NCI-H2029 (cell line): ENCODE results near the gene SPATA13.
"Not testable (repeated sequence)": the region's sequence is repeated elsewhere in the genome, so short reads cannot be mapped to it uniquely, and the experiment has no call there.

Source experiments
- DNase-seq: peaks from one replicate; lab custom pipeline; 2025; lab: John Stamatoyannopoulos, UW

Gene SPATA13

DNA sequence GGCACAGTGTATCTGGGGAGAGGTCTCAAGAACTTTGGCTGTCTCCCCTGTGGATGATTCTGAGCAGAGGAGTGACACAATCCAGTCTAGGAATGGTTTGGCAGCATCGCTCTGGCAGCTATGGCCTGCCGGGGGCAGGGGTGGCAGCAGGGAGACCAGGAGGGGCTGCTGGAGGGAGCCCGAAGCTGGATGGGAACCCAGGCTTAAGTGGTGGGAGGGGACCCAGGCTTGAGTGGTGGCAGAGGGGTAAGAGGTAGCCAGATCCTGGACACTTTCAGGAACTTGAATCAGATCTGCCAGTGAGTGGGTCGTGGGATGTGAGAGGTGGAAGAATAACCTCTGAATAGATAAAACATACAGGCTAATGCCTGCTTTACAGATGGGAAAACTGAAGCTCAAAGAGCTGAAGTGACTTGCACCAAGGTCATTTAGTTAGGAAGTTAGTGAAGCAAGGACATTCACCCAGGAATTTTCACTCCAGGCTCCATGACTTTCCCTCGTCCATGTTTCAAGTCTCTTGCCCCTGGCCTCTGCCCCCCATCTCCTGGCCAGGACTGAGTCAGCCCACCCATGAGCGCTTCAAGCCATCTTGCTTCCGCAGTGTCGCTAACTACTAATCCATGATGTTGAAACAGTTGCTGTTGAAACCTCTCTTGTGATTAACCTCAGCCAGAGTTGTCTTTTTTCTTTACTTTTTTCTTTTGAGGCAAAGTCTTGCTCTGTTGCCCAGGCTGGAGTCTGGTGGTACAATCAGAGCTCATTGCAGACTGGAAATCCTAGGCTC lies 119.0 kb downstream of the SPATA13 start:
- no peak for DNase-seq

DNA sequence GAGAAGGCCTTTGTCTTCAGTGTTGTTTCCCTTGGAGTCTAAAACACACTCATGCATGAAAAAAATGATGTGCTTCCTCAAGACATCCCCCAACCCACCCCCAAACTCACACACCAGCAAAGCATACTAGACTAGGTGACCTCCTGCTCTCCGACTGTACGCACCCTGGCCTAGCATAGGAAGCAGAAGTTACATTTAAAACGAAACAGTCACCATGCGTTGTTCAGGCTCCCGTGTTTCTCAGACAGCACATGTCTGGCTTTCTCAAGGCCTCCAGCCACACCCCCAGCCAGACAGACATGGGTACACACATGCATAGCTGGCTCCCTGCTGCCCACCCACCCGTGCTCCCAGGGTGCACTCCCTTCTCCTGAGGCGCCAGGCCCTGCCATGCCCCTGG lies 120.2 kb downstream of the SPATA13 start:
- DNase-seq = no peak

DNA sequence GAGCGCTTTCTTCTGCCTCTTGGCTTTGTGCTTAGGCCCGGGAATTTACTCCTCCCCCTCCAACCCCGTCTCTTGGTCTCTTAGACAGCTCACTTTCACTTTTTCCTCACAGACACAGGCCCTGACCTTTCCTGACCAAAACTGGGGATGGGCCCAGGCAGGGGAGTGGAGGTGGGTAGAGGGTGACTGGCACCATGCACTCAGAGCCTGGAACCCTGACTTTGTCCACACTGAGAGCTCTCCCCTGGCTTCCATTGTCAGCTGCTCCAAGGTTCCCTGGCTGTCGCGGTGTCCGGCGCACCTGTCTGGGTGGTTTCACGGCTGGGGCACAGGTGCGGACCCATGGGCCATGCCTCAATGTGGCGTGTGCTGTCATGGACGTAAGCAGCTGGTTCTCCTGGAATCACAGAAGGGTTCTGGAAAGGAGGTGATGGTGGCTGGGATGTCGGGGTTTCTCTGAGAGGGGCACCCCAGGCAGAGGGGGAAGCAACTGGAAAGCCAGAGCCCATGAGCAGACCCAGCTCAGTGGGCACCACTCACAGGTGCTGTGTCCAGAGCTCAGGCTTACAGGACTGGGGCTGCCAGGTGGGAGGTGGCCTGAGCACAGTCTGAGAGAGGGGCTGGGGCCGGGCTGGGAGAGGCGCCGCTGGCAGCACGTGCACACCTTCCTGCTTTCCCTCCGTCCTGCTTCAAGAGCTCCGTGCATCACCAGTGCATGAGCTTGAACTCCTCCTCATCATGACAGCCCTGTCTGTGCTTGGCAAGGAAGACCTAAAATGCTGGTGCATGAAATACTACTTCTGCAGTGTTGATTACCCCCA lies 120.9 kb downstream of the SPATA13 start:
- DNase-seq = no peak

DNA sequence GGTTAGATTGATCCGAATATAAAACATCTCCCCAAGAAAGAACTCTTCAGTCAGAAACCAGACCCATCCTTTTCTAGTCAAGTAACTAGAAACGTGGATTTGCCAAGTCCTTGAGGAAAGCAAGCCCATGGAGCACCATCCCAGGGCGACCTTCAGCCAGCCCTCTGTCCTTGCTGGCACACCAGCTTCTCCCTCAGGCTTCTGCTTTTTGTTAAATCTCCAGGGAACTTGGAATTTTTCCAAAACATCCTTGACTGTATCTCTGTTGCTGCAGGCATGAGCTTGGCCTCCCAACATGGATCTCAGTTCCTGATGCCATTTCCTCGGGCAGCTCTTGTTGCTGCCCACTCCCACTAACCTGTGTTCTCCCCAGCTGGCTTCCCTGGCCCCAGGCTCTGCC lies 121.7 kb downstream of the SPATA13 start:
- no peak for DNase-seq

DNA sequence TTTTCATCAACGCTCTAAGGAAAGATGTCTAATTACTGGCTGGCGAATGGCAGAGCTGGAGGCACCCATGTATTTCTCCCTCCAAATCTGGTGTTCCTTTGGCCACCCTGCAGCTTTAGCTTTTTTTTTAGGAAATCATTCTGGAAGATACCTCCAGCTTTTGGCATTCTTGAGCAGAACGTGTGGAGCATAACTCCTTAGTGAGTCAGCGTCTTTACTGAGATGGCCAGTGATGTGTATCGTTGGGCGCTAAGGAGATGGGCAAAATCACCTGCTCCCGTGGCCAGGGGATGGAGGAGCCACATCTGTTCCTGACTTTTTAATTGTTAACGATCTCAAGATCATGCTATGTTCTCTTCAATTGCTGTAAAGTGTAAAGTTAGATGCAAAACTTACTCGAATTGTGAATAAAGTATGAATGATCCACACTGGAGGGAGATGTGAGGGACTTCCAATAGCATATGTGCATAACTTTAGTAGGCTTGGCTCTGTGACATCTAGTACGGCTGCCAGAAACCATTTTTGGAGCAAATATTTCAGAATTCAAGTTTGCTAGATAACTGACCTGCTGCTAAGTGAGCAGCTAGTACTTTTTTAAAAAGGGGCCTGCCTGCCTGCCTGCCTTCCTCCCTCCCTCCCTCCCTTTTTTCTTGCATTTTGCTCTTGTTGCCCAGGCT lies 124.5 kb downstream of the SPATA13 start:
- DNase-seq = no peak

DNA sequence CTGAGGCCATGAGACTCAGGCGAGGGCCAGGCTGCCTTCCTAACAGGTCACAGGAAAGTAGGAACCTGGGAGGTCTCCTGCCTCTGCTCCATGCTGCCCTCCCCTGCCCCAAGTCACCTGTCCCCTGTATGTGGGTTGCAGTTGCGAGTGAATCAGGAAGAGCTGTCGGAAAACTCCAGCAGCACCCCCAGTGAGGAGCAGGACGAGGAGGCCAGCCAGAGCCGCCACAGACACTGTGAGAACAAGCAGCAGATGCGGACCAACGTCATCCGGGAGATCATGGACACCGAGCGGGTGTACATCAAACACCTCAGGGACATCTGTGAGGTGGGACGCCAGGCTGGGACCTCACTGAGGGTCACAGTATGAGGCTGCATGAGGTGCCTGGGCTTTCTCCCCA lies 126.1 kb downstream of the SPATA13 start:
- no peak for DNase-seq

DNA sequence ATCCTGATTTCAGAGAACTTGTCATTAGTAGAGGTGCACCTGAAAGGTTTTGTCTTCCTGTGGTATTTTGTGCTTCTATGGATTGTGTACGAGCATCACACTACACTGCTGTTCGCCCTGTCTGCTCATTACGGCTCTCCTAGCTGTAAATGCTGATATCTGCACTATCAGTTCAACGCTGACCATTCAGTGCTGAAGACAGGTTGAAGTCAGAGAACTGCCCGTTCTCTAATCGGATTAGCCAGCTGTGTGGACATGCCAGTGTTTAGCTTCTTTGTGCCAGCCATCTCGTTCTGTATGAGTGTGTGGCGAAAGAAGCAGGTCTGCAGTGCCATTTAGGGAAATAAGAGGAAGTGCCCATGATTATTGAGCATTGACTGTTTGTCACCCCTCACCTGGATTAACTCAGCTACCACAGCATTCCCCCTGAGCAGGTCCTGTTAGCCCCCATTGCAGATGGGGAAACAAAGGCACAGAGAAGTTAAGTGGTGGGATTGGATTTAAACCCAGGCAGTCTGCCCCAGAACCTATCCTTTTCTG lies 127.3 kb downstream of the SPATA13 start:
- no peak for DNase-seq

DNA sequence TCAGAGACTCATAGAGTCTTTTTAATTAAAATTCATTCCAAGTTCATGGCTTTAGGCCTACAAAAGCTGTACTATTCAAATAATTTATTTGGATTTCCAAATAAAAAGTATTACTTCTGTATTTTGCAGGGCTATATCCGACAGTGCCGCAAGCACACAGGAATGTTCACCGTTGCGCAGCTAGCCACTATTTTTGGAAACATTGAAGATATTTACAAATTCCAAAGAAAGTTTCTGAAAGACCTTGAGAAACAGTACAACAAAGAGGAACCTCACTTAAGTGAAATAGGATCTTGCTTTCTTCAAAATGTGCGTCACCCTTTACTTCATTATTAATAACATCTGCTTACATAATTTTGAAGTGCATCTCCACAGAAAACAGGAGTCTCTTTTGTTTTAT lies 128.3 kb downstream of the SPATA13 start:
- no peak for DNase-seq

DNA sequence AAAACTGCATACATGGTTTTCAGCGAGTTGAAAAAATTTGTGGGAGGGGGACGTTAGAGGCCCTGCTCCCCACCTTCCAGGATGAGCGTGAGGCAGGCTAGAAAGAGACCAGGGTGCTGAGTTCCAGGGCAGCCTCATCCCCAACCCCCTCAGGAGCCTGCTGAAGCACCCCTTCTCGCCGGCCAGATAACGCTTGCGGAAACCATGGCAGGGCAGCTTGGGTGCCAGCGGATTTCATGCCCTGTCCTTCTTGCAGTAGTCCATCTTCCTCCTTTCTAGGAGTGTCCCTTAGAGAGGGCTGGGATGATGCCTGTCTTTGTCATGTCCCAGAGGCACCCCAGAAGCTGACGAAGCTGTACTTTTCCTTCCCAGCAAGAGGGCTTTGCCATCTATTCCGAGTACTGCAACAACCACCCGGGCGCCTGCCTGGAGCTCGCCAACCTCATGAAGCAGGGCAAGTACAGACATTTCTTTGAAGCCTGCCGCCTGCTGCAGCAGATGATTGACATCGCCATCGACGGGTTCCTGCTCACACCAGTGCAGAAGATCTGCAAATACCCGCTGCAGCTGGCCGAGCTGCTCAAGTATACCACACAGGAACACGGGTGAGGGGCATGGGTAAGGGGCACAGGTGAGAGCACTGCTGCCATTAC lies 129.9 kb downstream of the SPATA13 start:
- no peak for DNase-seq

DNA sequence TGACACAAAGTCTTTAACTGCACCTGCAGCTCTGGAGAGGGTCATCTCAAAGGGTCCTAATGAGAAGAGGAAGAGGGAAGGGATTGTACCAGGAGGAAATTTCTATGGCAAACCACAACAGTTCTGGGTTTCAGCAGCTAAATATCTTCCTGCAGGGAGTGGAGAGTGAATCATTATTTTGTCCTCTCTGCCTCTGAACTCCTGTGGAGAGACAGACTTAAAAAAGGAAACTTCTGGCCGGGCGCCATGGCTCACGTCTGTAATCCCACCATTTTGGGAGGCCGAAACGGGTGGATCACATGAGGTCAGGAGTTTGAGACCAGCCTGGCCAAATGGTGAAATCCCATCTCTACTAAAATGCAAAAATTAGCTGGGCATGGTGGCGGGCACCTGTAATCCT lies 132.0 kb downstream of the SPATA13 start:
- DNase-seq = no peak

DNA sequence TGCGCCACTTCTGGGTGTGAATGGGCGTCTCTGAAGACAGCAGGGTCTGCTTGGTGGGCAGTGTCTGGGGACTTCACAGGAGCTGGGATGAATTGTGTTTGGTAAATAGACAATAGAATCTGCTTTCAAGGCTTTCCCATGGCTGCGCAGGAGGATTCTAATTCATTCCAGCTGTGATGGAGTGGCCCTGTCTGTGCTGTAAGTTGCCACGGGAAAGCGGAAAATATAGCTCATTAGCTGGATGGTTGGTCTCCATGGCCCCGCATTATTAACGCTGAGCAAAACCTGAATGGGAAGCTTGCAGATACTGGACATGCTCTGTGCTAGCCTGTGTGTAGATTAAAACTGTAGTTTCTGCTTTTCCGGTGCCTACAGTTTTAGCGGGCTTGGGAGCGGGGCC lies 133.2 kb downstream of the SPATA13 start:
- DNase-seq = no peak

DNA sequence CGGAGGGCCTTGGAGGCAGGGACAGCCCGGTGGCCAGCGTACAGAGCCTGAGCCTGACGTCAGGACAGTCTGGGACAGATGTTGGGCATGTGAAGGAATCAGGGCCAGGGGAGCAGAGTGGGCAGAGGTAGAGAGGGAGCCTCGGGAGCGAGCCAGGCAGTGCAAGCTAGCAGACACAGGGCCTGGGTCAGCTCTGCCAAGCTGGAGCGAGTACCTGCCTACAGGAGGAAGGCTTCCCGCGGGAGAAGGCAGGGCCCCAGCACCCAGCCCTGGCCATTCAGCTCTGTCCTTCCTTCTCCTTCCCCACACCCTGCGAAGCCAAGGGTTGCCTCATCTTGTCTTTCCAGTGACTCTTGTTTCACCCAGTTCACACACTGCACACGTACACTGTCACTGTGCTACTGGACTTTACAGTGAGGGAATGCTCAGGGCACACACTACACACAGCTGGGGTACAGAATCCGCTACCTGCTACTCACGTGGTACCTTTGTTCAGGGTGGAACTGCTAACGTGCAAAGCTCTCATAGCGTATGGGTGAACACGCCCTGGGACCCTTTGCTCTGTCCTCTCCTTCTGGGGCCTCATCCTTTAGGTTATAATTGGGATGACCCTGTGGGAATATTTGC lies 139.1 kb downstream of the SPATA13 start:
- no peak for DNase-seq

DNA sequence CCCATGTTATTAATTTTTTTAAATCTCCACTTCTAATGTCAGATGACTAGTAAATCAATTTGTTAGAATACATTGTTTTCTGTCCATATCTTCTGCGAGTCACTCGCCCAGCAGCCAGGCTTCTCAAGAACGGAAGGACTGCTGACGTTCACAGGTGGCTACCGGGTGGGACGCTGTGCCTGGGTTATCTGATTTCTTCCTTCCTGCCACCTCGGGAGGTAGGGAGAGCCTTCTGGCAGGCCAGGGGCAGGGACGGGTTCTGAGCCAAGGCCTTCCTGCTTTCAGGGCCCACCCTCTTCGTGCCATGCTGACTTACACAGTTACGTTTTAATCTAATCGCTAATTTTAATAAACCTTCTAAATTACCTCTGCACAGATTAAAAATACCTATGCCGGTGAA lies 140.9 kb downstream of the SPATA13 start:
- no peak for DNase-seq

DNA sequence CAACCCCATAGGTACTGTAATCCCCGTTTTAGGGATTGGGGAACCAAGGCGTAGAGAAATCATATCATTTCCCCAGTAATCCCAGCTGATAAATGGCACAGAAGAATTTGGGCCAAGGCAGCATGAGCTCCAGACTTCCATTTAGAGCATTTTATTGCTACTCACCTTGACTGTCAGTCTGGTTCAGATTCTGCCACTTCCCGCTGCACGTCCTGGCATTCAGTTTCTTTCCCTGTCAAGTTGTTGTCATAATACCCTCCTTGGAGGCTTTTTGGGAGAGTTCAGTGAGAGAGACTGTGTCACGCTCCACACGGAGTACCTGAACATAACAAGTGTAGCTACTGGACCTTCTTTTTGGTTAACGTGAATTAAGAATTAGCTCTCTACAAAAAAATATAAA lies 141.4 kb downstream of the SPATA13 start:
- no peak for DNase-seq

DNA sequence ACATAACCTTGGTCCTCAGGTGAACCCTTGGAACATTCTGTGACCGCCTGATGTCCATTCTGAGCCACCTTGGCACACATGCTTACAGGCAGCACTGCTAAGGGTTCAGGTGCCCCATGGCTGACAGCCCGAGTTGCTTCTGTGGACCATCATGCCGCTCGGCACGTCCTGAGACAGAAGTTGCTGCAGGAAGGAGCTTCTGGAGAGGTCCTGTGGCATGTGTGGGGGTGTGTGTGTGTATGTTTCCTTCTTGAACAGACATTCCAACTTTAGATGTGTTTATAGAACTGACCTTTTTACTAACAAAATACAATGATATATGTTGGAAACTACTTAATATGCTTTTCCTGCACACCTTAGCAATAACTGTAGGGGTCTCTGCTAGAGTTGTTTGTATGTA lies 144.1 kb downstream of the SPATA13 start:
- DNase-seq = no peak

DNA sequence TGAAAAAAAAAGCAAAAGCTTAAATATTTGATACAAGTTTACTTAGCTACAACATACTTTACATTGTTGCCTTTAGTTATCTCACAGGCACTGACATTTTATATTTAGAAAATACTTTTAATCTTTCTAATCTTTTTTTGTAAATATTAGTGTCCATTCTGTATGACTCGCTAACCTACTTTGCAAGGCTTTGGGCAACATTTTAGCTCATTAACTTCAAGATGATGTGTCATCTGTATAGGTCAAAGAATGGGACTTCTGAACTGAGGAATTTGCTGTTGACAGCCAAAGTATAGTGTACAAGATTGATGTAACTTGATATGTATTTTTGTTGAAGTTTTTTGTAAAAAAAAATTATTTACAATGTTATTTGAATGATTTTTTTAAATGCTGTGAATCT lies 146.1 kb downstream of the SPATA13 start:
- DNase-seq = no peak

DNA sequence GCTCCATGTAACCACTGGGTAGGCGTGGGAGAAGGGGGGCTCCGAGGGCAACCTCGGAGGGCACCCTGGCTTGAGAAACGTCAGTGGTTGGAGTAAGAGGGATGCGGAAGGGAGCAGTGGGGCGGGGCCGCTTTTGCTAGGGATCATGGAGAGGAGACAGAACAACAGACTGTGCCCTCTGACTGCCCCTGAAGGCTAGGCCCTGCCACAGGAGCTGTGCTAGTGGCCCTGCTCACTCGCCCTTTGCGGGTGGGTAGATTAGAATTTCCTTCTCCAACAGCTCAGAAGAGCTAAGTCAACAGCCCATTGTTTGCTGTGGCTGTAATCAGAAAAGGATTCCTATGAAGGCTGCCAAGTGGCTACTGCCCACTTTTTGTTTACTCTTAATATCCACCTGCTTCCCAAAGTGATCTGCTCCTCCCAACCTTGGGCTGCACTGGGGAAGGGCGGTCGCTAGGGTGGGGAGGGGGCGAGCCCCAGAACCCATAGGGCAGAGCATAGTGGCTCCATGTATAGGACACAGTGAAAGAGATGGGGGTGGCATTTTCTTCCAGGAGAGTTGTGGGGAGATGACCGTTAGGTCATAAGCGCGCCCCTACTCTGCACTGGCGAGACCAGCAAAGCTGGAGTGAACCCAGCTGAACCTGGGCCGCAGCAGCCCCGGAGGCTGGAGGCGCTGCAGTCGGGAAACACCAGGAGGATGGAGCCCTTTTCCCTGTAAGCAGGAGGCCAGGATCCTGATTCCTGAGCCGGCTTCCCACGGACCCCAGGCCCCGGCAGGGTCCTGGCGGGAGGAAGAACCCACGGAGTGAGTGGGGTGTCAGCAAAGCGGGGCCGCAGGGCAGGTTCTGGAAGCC lies 146.9 kb downstream of the SPATA13 start:
- peak; percentile 76 for DNase-seq

DNA sequence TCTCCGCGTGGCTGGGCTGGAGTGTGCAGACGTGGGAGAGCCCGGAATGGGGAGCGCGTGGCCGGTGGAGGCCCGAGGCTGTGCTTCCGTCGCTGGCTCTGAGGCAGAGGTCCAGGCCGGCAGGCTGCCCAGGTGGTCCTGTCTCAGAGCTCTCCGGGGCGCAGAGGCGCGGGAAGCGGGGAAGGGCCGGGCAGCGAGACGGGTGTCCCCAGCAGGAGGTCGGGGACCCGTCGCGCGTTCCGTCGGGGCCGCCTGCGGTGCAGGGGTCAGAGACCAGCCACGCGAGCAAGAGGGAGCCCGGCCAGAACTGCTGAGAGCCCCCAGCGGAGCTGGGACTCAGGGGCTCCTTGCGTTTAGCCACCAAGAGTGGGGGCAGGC lies 147.5 kb downstream of the SPATA13 start:
- no peak for DNase-seq

DNA sequence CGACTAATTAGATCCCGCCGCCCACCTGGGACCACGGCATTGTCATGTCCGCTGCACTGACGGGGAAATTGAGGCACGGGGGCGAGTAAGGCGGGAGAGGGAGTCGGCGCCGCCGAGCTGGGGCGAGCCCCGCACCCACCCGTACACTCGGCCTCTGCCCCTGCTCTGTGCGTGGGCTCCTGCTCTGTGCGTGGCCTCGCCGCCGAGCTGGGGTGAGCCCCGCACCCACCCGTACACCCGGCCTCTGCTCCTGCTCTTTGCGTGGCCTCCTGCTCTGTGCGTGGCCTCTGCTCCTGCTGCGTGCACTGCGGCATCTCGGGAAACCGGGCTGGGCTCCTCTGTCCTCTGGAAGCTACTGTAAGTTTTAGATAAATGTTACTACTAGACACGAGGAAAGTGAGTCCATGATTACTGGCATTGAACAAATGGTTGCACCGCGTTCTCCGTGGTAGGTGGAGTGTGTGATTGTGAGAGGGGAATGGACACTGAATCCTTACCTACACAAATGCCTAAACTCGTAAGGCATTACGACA lies 148.0 kb downstream of the SPATA13 start:
- no peak for DNase-seq

DNA sequence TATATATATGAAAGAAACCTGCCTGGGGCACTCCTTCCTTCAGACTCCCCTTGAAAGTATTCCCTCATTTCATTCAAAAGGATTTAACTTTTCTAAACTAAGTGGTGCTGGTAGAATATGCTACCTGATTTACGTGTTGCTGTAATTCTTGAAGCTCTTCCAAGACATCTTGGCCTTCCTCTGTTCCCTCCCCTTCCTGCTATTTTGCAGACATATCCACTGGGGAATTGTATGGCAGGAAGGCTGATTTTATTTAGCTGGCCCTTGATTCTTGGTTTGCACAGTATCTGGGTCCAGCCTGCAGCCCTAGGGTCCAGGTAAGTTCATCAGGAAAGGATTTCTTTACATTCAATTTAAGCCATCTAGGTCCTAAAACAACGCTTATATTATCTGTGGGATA lies 148.8 kb downstream of the SPATA13 start, which contains the start of gene C1QTNF9:
Gene C1QTNF9, plus strand, starts transcription at position 281 of the 400 bp plus-strand sequence. CDS start 6,424 bp downstream, outside the sequence.
- DNase-seq = not testable (repeated sequence)
